ENCODE results near the gene CLTC.

The CLTC gene

DNA sequence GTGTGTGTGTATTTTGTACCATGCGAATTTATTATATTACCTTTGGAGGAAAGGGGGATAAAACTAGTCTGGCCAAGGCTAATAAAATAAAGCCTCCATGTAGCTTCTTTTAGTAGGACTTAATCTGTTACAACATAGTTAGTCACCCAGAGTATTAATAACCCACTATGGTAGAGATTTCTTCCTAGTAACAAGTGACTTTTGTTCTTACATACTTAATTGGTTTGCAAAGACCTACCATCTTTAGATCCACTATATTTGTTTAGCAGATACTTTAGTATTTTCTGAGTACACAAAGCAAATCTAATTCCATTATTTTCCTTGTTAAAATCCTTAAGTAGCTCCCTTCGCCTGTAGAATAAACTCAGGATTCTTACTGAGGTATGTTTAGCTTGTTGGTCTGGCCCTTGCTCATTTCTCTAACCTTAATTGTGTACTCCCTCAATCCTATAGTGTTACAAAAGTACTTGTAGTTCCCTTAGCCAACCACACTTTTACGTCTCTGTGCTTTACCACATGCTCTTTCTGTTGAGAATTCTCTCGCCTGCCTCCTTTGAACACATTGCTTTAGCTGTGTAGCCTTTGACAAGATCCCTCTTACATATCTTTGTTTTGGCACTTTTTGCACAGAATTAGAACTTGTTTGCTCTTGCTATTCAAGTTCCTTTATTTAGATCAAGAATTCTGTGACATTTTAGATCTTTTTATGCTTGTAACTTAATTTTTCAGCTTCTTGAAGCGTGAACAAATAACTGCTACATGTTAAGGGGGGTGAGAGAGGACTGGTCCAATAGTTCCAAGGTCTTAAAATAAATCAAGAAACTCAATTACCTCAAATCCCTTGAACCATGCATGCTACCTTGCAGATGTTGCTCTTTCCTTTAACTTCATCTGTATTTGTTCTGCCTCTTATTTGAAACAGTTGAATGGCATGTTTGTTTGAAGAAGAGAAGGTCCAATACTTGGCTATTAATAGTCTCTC lies 23.8 kb downstream of the CLTC start:
- Histone ChIP-seq H4K5ac (ENCODE audit: low read length) (no peak overlapping the region), H3K4me1 (ENCODE audit: control insufficient read depth, low read depth, low read length) (no peaks in the 10 kb centered on the region), H3K9ac (ENCODE audit: low read length) (no peak overlapping the region), H2AK5ac (ENCODE audit: low read length) (no peak overlapping the region), H3K79me1 (ENCODE audit: low read length) (peaks cover 2% of the 10 kb centered on the region), H3K27me3 (ENCODE audit: insufficient read depth, low read length, poor library complexity) (no peaks in the 10 kb centered on the region), H2BK120ac (ENCODE audit: low read depth, low read length) (no peak overlapping the region), H3K18ac (ENCODE audit: low read length) (no peak overlapping the region), H3K23ac (ENCODE audit: low read length) (no peak overlapping the region), H3K56ac (ENCODE audit: low read length) (no peak overlapping the region), H2BK15ac (replicated peaks; ENCODE audit: low read depth) (no peak overlapping the region), H2BK5ac (ENCODE audit: low read length) (no peak overlapping the region), H3K4ac (ENCODE audit: low read depth, low read length) (no peak overlapping the region), H3K4me3 (ENCODE audit: low read length) (no peak overlapping the region), H3K27ac (ENCODE audit: low read depth, low read length) (no peak overlapping the region), H4K8ac (ENCODE audit: low read depth, low read length) (no peak overlapping the region), H3K4me2 (ENCODE audit: low read length) (no peak overlapping the region), H3K36me3 (ENCODE audit: control insufficient read depth, insufficient read depth, low read length) (no peaks in the 10 kb centered on the region), H3K79me2 (ENCODE audit: control insufficient read depth, insufficient read depth, low read length) (peaks cover 38% of the 10 kb centered on the region)
- peak; percentile 14 for DNase-seq
- WGBS (ENCODE audit: extremely low coverage, insufficient coverage, low lambda C conversion rate) = no CpG with 5 or more reads among the region's 5 CpGs

DNA sequence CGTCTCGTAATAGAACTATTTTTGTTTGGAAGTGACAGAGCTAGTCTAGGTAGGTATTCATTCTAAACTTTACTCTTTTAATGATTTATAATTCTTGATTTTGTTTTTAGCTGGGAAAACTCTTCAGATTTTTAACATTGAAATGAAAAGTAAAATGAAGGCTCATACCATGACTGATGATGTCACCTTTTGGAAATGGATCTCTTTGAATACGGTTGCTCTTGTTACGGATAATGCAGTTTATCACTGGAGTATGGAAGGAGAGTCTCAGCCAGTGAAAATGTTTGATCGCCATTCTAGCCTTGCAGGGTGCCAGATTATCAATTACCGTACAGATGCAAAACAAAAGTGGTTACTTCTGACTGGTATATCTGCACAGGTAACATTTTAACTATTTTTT lies 27.6 kb downstream of the CLTC start:
- H3K56ac ChIP-seq (ENCODE audit: low read length) = no peak overlapping the region
- H4K8ac ChIP-seq (ENCODE audit: low read depth, low read length) = no peak overlapping the region
- H3K27me3 ChIP-seq (ENCODE audit: insufficient read depth, low read length, poor library complexity) = no peaks in the 10 kb centered on the region
- H3K79me2 ChIP-seq (ENCODE audit: control insufficient read depth, insufficient read depth, low read length) = peaks cover 11% of the 10 kb centered on the region
- H3K36me3 ChIP-seq (ENCODE audit: control insufficient read depth, insufficient read depth, low read length) = no peaks in the 10 kb centered on the region
- no peak overlapping the region for H2BK15ac ChIP-seq (replicated peaks; ENCODE audit: low read depth)
- no peak overlapping the region for H3K27ac ChIP-seq (ENCODE audit: low read depth, low read length)
- no peaks in the 10 kb centered on the region for H3K4me1 ChIP-seq (ENCODE audit: control insufficient read depth, low read depth, low read length)
- H3K4ac ChIP-seq (ENCODE audit: low read depth, low read length) = no peak overlapping the region
- H4K5ac ChIP-seq (ENCODE audit: low read length) = no peak overlapping the region
- H3K23ac ChIP-seq (ENCODE audit: low read length) = no peak overlapping the region
- H3K4me3 ChIP-seq (ENCODE audit: low read length) = no peak overlapping the region
- H2AK5ac ChIP-seq (ENCODE audit: low read length) = no peak overlapping the region
- H2BK120ac ChIP-seq (ENCODE audit: low read depth, low read length) = no peak overlapping the region
- no peak overlapping the region for H3K18ac ChIP-seq (ENCODE audit: low read length)
- H3K4me2 ChIP-seq (ENCODE audit: low read length) = no peak overlapping the region
- peaks cover 2% of the 10 kb centered on the region for H3K79me1 ChIP-seq (ENCODE audit: low read length)
- no CpG with 5 or more reads among the region's 6 CpGs for WGBS (ENCODE audit: extremely low coverage, insufficient coverage, low lambda C conversion rate)
- H2BK5ac ChIP-seq (ENCODE audit: low read length) = no peak overlapping the region
- no peak overlapping the region for H3K9ac ChIP-seq (ENCODE audit: low read length)
- DNase-seq = no peak

DNA sequence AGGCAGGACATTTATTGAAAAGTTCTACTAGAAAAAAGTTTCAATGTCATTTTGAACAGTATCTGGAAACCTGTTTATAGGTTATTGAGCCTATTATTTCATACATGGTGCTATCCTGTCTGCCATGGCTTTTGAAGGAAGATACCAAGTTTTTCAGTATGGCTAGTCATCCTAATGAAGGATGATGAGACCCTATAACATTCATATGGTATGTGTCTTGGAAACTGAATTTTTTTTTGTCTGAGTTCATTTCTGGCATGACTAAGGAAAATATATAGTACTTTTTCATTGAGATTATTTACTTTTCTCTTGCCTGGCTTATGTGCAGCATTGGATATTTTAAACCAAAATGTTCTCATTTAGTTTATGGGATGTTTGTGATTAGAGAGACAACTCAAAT lies 30.2 kb downstream of the CLTC start:
- H2BK5ac ChIP-seq (ENCODE audit: low read length) = no peak overlapping the region
- H3K4me3 ChIP-seq (ENCODE audit: low read length) = no peak overlapping the region
- no peak overlapping the region for H3K27ac ChIP-seq (ENCODE audit: low read depth, low read length)
- DNase-seq = no peak
- H4K5ac ChIP-seq (ENCODE audit: low read length) = no peak overlapping the region
- H3K79me2 ChIP-seq (ENCODE audit: control insufficient read depth, insufficient read depth, low read length) = peaks cover 2% of the 10 kb centered on the region
- no peak overlapping the region for H2BK15ac ChIP-seq (replicated peaks; ENCODE audit: low read depth)
- no peak overlapping the region for H3K23ac ChIP-seq (ENCODE audit: low read length)
- H2BK120ac ChIP-seq (ENCODE audit: low read depth, low read length) = no peak overlapping the region
- H3K4me2 ChIP-seq (ENCODE audit: low read length) = no peak overlapping the region
- no peak overlapping the region for H2AK5ac ChIP-seq (ENCODE audit: low read length)
- no peak overlapping the region for H4K8ac ChIP-seq (ENCODE audit: low read depth, low read length)
- H3K79me1 ChIP-seq (ENCODE audit: low read length) = peaks cover 3% of the 10 kb centered on the region
- no peak overlapping the region for H3K4ac ChIP-seq (ENCODE audit: low read depth, low read length)
- no peak overlapping the region for H3K56ac ChIP-seq (ENCODE audit: low read length)
- H3K18ac ChIP-seq (ENCODE audit: low read length) = no peak overlapping the region
- no peaks in the 10 kb centered on the region for H3K27me3 ChIP-seq (ENCODE audit: insufficient read depth, low read length, poor library complexity)
- no peaks in the 10 kb centered on the region for H3K36me3 ChIP-seq (ENCODE audit: control insufficient read depth, insufficient read depth, low read length)
- no peak overlapping the region for H3K9ac ChIP-seq (ENCODE audit: low read length)
- no peaks in the 10 kb centered on the region for H3K4me1 ChIP-seq (ENCODE audit: control insufficient read depth, low read depth, low read length)

DNA sequence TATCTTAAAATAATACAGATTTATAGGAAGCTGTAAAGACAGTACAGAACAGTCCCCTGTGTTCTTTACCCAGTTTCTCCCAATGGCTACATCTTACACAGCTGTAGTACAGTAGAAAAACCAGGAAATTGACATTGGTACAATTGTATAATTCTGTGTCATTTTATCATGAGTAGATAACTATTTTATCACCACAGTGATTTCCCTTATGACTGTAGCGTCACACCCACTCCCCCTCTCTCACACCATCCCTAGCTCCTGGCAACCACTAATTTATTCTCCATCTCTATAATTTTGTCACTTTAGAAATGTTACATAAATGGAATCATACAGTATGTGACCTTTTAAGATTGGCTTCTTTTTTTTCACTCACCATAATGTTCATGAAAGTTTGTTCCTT lies 30.9 kb downstream of the CLTC start:
- H3K4me1 ChIP-seq (ENCODE audit: control insufficient read depth, low read depth, low read length) = no peaks in the 10 kb centered on the region
- no peak for DNase-seq
- H2BK5ac ChIP-seq (ENCODE audit: low read length) = no peak overlapping the region
- H3K27ac ChIP-seq (ENCODE audit: low read depth, low read length) = no peak overlapping the region
- no peak overlapping the region for H3K4me2 ChIP-seq (ENCODE audit: low read length)
- H3K36me3 ChIP-seq (ENCODE audit: control insufficient read depth, insufficient read depth, low read length) = no peaks in the 10 kb centered on the region
- no peak overlapping the region for H3K9ac ChIP-seq (ENCODE audit: low read length)
- H3K79me1 ChIP-seq (ENCODE audit: low read length) = peaks cover 3% of the 10 kb centered on the region
- H3K23ac ChIP-seq (ENCODE audit: low read length) = no peak overlapping the region
- H4K5ac ChIP-seq (ENCODE audit: low read length) = no peak overlapping the region
- peaks cover 2% of the 10 kb centered on the region for H3K79me2 ChIP-seq (ENCODE audit: control insufficient read depth, insufficient read depth, low read length)
- no peaks in the 10 kb centered on the region for H3K27me3 ChIP-seq (ENCODE audit: insufficient read depth, low read length, poor library complexity)
- H3K56ac ChIP-seq (ENCODE audit: low read length) = no peak overlapping the region
- no peak overlapping the region for H3K4me3 ChIP-seq (ENCODE audit: low read length)
- no CpG with 5 or more reads among the region's 1 CpG for WGBS (ENCODE audit: extremely low coverage, insufficient coverage, low lambda C conversion rate)
- no peak overlapping the region for H4K8ac ChIP-seq (ENCODE audit: low read depth, low read length)
- no peak overlapping the region for H2AK5ac ChIP-seq (ENCODE audit: low read length)
- no peak overlapping the region for H2BK120ac ChIP-seq (ENCODE audit: low read depth, low read length)
- H3K4ac ChIP-seq (ENCODE audit: low read depth, low read length) = no peak overlapping the region
- H2BK15ac ChIP-seq (replicated peaks; ENCODE audit: low read depth) = no peak overlapping the region
- H3K18ac ChIP-seq (ENCODE audit: low read length) = no peak overlapping the region

DNA sequence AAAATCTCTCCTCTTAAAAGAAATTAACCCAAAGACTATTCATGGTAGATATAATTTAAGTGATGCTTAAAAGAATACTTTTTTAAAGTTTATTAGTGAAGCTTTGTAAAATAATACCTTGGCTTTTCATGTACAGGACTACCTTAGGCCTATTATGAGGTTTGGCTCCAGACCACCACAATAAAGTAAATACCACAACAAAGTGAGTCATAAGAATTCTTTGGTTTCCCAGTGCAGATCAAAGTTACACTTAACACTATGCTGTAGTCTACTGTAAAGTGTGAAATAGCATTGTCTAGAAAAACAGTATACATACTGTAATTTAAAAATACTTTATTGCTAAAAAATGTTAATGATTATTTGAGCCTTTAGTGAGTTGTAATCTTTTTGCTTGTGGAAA lies 31.7 kb downstream of the CLTC start:
- Histone ChIP-seq H3K4ac (ENCODE audit: low read depth, low read length) (no peak overlapping the region), H2BK5ac (ENCODE audit: low read length) (no peak overlapping the region), H3K27ac (ENCODE audit: low read depth, low read length) (no peak overlapping the region), H3K27me3 (ENCODE audit: insufficient read depth, low read length, poor library complexity) (no peaks in the 10 kb centered on the region), H3K36me3 (ENCODE audit: control insufficient read depth, insufficient read depth, low read length) (no peaks in the 10 kb centered on the region), H4K5ac (ENCODE audit: low read length) (no peak overlapping the region), H2BK120ac (ENCODE audit: low read depth, low read length) (no peak overlapping the region), H3K18ac (ENCODE audit: low read length) (no peak overlapping the region), H3K4me2 (ENCODE audit: low read length) (no peak overlapping the region), H2BK15ac (replicated peaks; ENCODE audit: low read depth) (no peak overlapping the region), H3K79me1 (ENCODE audit: low read length) (peaks cover 3% of the 10 kb centered on the region), H3K23ac (ENCODE audit: low read length) (no peak overlapping the region), H4K8ac (ENCODE audit: low read depth, low read length) (no peak overlapping the region), H3K9ac (ENCODE audit: low read length) (no peak overlapping the region), H3K56ac (ENCODE audit: low read length) (no peak overlapping the region), H2AK5ac (ENCODE audit: low read length) (no peak overlapping the region), H3K79me2 (ENCODE audit: control insufficient read depth, insufficient read depth, low read length) (peaks cover 2% of the 10 kb centered on the region), H3K4me3 (ENCODE audit: low read length) (no peak overlapping the region), H3K4me1 (ENCODE audit: control insufficient read depth, low read depth, low read length) (no peaks in the 10 kb centered on the region)
- no peak for DNase-seq

DNA sequence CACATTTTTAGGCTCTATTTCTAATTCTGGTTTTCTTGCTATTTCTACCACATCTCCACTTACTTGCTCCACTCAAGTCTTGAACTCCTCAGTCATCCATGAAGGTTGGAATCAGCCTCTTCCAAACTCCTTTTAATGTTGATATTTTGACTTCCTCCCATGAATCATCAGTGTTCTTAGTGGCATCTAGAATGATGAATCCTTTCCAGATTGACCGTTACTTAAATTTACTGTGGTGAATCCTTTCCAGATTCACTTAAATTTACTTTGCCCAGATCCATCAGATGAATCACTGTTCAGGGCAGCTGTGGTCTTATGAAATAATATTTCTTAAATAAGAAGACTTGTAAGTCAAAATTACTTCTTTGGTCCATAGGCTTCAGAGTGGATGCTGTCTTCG lies 32.4 kb downstream of the CLTC start:
- Histone ChIP-seq H2BK15ac (replicated peaks; ENCODE audit: low read depth) (no peak overlapping the region), H3K4ac (ENCODE audit: low read depth, low read length) (no peak overlapping the region), H3K4me1 (ENCODE audit: control insufficient read depth, low read depth, low read length) (no peaks in the 10 kb centered on the region), H3K23ac (ENCODE audit: low read length) (no peak overlapping the region), H3K79me1 (ENCODE audit: low read length) (peaks cover 3% of the 10 kb centered on the region), H4K5ac (ENCODE audit: low read length) (no peak overlapping the region), H3K79me2 (ENCODE audit: control insufficient read depth, insufficient read depth, low read length) (peaks cover 2% of the 10 kb centered on the region), H3K27me3 (ENCODE audit: insufficient read depth, low read length, poor library complexity) (no peaks in the 10 kb centered on the region), H2AK5ac (ENCODE audit: low read length) (no peak overlapping the region), H3K9ac (ENCODE audit: low read length) (no peak overlapping the region), H3K27ac (ENCODE audit: low read depth, low read length) (no peak overlapping the region), H4K8ac (ENCODE audit: low read depth, low read length) (no peak overlapping the region), H2BK120ac (ENCODE audit: low read depth, low read length) (no peak overlapping the region), H3K18ac (ENCODE audit: low read length) (no peak overlapping the region), H3K56ac (ENCODE audit: low read length) (no peak overlapping the region), H3K36me3 (ENCODE audit: control insufficient read depth, insufficient read depth, low read length) (no peaks in the 10 kb centered on the region), H2BK5ac (ENCODE audit: low read length) (no peak overlapping the region), H3K4me3 (ENCODE audit: low read length) (no peak overlapping the region), H3K4me2 (ENCODE audit: low read length) (no peak overlapping the region)
- no CpG with 5 or more reads among the region's 2 CpGs for WGBS (ENCODE audit: extremely low coverage, insufficient coverage, low lambda C conversion rate)
- DNase-seq = no peak

All from mesendoderm (in vitro differentiated cells).